ENCODE measurements around the gene BOK. TPM values are rescaled to one million over a fixed set of nuclear protein-coding genes. Genes with fewer than 3 reads are reported as not detected.
A peak's percentile ranks its signal among the peaks of the same experiment; 100 is the strongest.

The BOK gene
- total RNA-seq, 4 donors from 2014 or later = 0.92 to 4.7 (median 2.3) TPM

- TF ChIP-seq POLR2A (IDR thresholded peaks at IDR 0.05) = no peak
- TF ChIP-seq CTCF (IDR thresholded peaks at IDR 0.05 in 4 of 5, conservative IDR thresholded peaks at IDR 0.05 in 1 of 5) = no peak
- peaks cover 8 to 11% of the 10 kb centered on the region in 2 donors for H3K4me1 ChIP-seq
- in situ Hi-C loops (cut with MboI; ENCODE audit: low sequenced_read_pairs in 4 of 4) = no loop called here
- no peak overlapping the region for H3K27ac ChIP-seq
- intact Hi-C loops (cut with DNase I; ENCODE audit: low total_unique reads) = no loop called here
- H3K27me3 ChIP-seq = peaks cover 6 to 9% (median 8%) of the 10 kb centered on the region in 3 donors
- H3K4me3 ChIP-seq = no peak overlapping the region
- DNase-seq (no peak), ATAC-seq (no peak)
- no peaks in the 10 kb centered on the region for H3K9me3 ChIP-seq
- no peaks in the 10 kb centered on the region for H3K36me3 ChIP-seq
Measured at GRCh38 chr2:241550616-241551580, 7.6 kb upstream of the BOK start.

- no peak for TF ChIP-seq POLR2A (IDR thresholded peaks at IDR 0.05)
- TF ChIP-seq CTCF (IDR thresholded peaks at IDR 0.05 in 4 of 5, conservative IDR thresholded peaks at IDR 0.05 in 1 of 5) = no peak
- DNase-seq (no peak), ATAC-seq (no peak)
- Histone ChIP-seq H3K27ac (no peak overlapping the region), H3K4me1 (peaks cover 7% of the 10 kb centered on the region in 2 donors), H3K9me3 (peaks cover 0 to 1% (median 0%) of the 10 kb centered on the region in 3 donors), H3K27me3 (peaks cover 1 to 5% (median 4%) of the 10 kb centered on the region in 3 donors), H3K36me3 (no peaks in the 10 kb centered on the region), H3K4me3 (peak overlapping the region in 1 of 4 donors; percentile 1)
- intact Hi-C loops (cut with DNase I; ENCODE audit: low total_unique reads) (no loop called here), in situ Hi-C loops (cut with MboI; ENCODE audit: low sequenced_read_pairs in 4 of 4) (no loop called here)
Measured at GRCh38 chr2:241551599-241551997, 6.9 kb upstream of the BOK start.

- Histone ChIP-seq H3K4me1 (peaks cover 2 to 3% of the 10 kb centered on the region in 2 donors), H3K4me3 (peak overlapping the region in 1 of 4 donors; percentile 1), H3K36me3 (no peaks in the 10 kb centered on the region), H3K9me3 (peaks cover 0 to 3% (median 0%) of the 10 kb centered on the region in 3 donors), H3K27me3 (peaks cover 0 to 11% (median 3%) of the 10 kb centered on the region in 3 donors), H3K27ac (no peak overlapping the region)
- ATAC-seq (no peak), DNase-seq (no peak)
- intact Hi-C loops (cut with DNase I; ENCODE audit: low total_unique reads) (no loop called here), in situ Hi-C loops (cut with MboI; ENCODE audit: low sequenced_read_pairs in 4 of 4) (no loop called here)
- TF ChIP-seq CTCF (IDR thresholded peaks at IDR 0.05 in 4 of 5, conservative IDR thresholded peaks at IDR 0.05 in 1 of 5) = no peak
- TF ChIP-seq POLR2A (IDR thresholded peaks at IDR 0.05) = no peak
Measured at GRCh38 chr2:241551998-241552737, 6.4 kb upstream of the BOK start.

GRCh38 chr2:241553512-241553830, 5.1 kb upstream of the BOK start:
- in situ Hi-C loops (cut with MboI; ENCODE audit: low sequenced_read_pairs in 4 of 4) (no loop called here), intact Hi-C loops (cut with DNase I; ENCODE audit: low total_unique reads) (no loop called here)
- no peak overlapping the region for H3K4me3 ChIP-seq
- H3K27me3 ChIP-seq = peaks cover 12 to 24% (median 17%) of the 10 kb centered on the region in 3 donors
- peaks cover 0 to 3% (median 0%) of the 10 kb centered on the region in 3 donors for H3K9me3 ChIP-seq
- H3K36me3 ChIP-seq = no peaks in the 10 kb centered on the region
- DNase-seq = no peak
- ATAC-seq = no peak
- TF ChIP-seq CTCF (IDR thresholded peaks at IDR 0.05 in 4 of 5, conservative IDR thresholded peaks at IDR 0.05 in 1 of 5) (no peak), POLR2A (IDR thresholded peaks at IDR 0.05) (no peak)
- H3K27ac ChIP-seq = no peak overlapping the region
- no peaks in the 10 kb centered on the region for H3K4me1 ChIP-seq
